AG04450 (cell line): ENCODE measurements around the gene TMEM127. TPM values are rescaled to one million over a fixed set of nuclear protein-coding genes. Genes with fewer than 3 reads are reported as not detected.

Experiments
- CTCF ChIA-PET: fragments of 300-600, 350-600 bp; formaldehyde crosslinking; extraction: SDS; loops from one replicate; lab custom pipeline; 2022; ENCODE audit warnings: antibody characterized with exemption, inconsistent platforms; lab: Charles Lee
- POLR2A ChIA-PET: fragments of 350-600 bp; formaldehyde crosslinking; extraction: SDS; loops from one replicate; lab custom pipeline; 2021; ENCODE audit warnings: antibody characterized with exemption, inconsistent platforms; lab: Yijun Ruan, JAX
- DNase-seq: peaks from one replicate; pipeline ENCODE4 v3.0.0-alpha.2; 2011; ENCODE audit warnings: low read depth, low spot score
- H3K27ac ChIP-seq: one replicate; pipeline ENCODE4 v1.5.1; 2012; ENCODE audit warnings: low read depth, low read length, control low read depth
- H3K27me3 ChIP-seq: one replicate; pipeline ENCODE4 v1.6.0; 2012; ENCODE audit warnings: low read length; ENCODE audit not compliant: control insufficient read depth, insufficient read depth
- H3K4me3 ChIP-seq: 2 replicates; pipeline ENCODE4 v1.5.1; 2011; ENCODE audit warnings: mild to moderate bottlenecking, low read depth, low read length, control low read depth
- H3K9me3 ChIP-seq: 2 replicates; pipeline ENCODE4 v1.5.1; 2012; ENCODE audit warnings: low read length; ENCODE audit not compliant: control insufficient read depth, insufficient read depth
- CTCF ChIP-seq: IDR thresholded peaks from 2 replicates; pipeline ENCODE4 v1.5.1; 2011; ENCODE audit warnings: low read depth, low read length, control low read depth, inconsistent platforms
- polyA plus RNA-seq: library from polyadenylated mRNA; depleted of rRNA; stranded (reverse); fragments of >200 nt; gene quantifications from 2 replicates; pipeline ENCODE4 v1.2.3, GENCODE V29; 2011

TMEM127 gene
- polyA plus RNA-seq, 1 experiment: 45.3 TPM

- Histone ChIP-seq H3K27me3 (no peaks in the 10 kb centered on the region), H3K27ac (no peak overlapping the region), H3K9me3 (no peaks in the 10 kb centered on the region; the same call in 1 of the 2 replicates), H3K4me3 (no peak overlapping the region)
- CTCF ChIA-PET: no interaction called here
- POLR2A ChIA-PET: interaction anchor here (0.7 kb wide), 1 partner anchor 108 kb away, joined by 5 read pairs; no protein-coding TSS in a partner anchor
- no peak for TF ChIP-seq CTCF
- no peak for DNase-seq
Observed at GRCh38 chr2:96213379-96213778, 52.4 kb downstream of the TMEM127 start.

GRCh38 chr2:96212339-96212738 lies 53.5 kb downstream of the TMEM127 start:
- no peak overlapping the region for H3K27ac ChIP-seq
- no peak for TF ChIP-seq CTCF
- CTCF ChIA-PET: no interaction called here

GRCh38 chr2:96209729-96210085 lies 56.1 kb downstream of the TMEM127 start:
- CTCF ChIA-PET: interaction anchor here (2.5 kb wide), 1 partner anchor 36 kb away, joined by 7 read pairs; no protein-coding TSS in a partner anchor
- Histone ChIP-seq H3K4me3 (peak overlapping the region; percentile 88), H3K27me3 (no peaks in the 10 kb centered on the region), H3K27ac (no peak overlapping the region), H3K9me3 (no peaks in the 10 kb centered on the region; the same call in 1 of the 2 replicates)
- no peak for TF ChIP-seq CTCF
- POLR2A ChIA-PET: no interaction called here
- no peak for DNase-seq

More at GRCh38 chr2:96212339-96212738, 53.5 kb downstream of the TMEM127 start:
- no peaks in the 10 kb centered on the region for H3K27me3 ChIP-seq
- H3K4me3 ChIP-seq: no peak overlapping the region
- POLR2A ChIA-PET: no interaction called here
- no peaks in the 10 kb centered on the region; the same call in 1 of the 2 replicates for H3K9me3 ChIP-seq
- no peak for DNase-seq

GRCh38 chr2:96209011-96209728 lies 56.6 kb downstream of the TMEM127 start:
- POLR2A ChIA-PET: interaction anchor here (0.8 to 2.2 kb wide), 8 partner anchors 14 to 187 kb away, joined by 3 to 18 read pairs (median 6); partner anchors contain the start of gene CIAO1

More at GRCh38 chr2:96209011-96209728, 56.6 kb downstream of the TMEM127 start:
- Histone ChIP-seq H3K9me3 (no peaks in the 10 kb centered on the region; the same call in 1 of the 2 replicates), H3K27ac (no peak overlapping the region), H3K27me3 (no peaks in the 10 kb centered on the region), H3K4me3 (peak overlapping the region; percentile 88)
- no peak for TF ChIP-seq CTCF
- CTCF ChIA-PET: interaction anchor here (0.6 to 2.5 kb wide), 2 partner anchors 35 to 58 kb away, joined by 4 to 7 read pairs; no protein-coding TSS in a partner anchor
- no peak for DNase-seq
